Measurements from ENCODE around the gene NPDC1. TPM values are rescaled to one million over a fixed set of nuclear protein-coding genes. Genes with fewer than 3 reads are reported as not detected.
A peak's percentile ranks its signal among the peaks of the same experiment; 100 is the strongest.

Gene NPDC1
- total and polyA plus RNA-seq, 2 donors (not counting 1 experiment from before 2014, with no cell fraction given): 0.17 to 0.19 TPM

GRCh38 chr9:136997371-136997770 is 48.6 kb downstream of the NPDC1 start:
- H3K27me3 ChIP-seq (replicated peaks in 1 of 4; ENCODE audit: control extremely low read depth in 1 of 4, control insufficient read depth in 3 of 4, insufficient read depth in 4 of 4, low read length in 3 of 4): peaks cover 0 to 4% (median 0%) of the 10 kb centered on the region in 4 experiments
- no peak overlapping the region for H3K4me3 ChIP-seq (ENCODE audit: control extremely low read depth in 1 of 5, extremely low read depth in 1 of 5, insufficient read depth in 1 of 5, low read depth in 2 of 5, low read length in 4 of 5)
- peaks cover 17% of the 10 kb centered on the region for H4K20me1 ChIP-seq (ENCODE audit: control insufficient read depth, insufficient read depth, low read length, poor library complexity, severe bottlenecking)
- peaks cover 60 to 74% of the 10 kb centered on the region in 2 donors for H3K4me1 ChIP-seq (ENCODE audit: control insufficient read depth in 2 of 2, insufficient read depth in 2 of 2, low read length in 2 of 2)
- no peak for TF ChIP-seq CTCF (IDR thresholded peaks at IDR 0.05)
- TF ChIP-seq EZH2 (IDR thresholded peaks at IDR 0.05; ENCODE audit: borderline replicate concordance, insufficient read depth, low read depth, low read length, poor library complexity, severe bottlenecking): no peak
- H3K27ac ChIP-seq (ENCODE audit: low read length in 2 of 2): peak overlapping the region; percentile 3 to 54
- H3K4me3 Mint-ChIP-seq: peak overlapping the region; percentile 76
- H3K4me1 Mint-ChIP-seq: peaks cover 56% of the 10 kb centered on the region
- H2AFZ ChIP-seq (ENCODE audit: insufficient read depth, low read depth, low read length, poor library complexity, severe bottlenecking): peak overlapping the region; percentile 60
- DNase-seq (no peak), ATAC-seq (ENCODE audit: low read depth) (no peak)
- peaks cover 0 to 7% (median 0%) of the 10 kb centered on the region in 3 donors for H3K9me3 ChIP-seq (ENCODE audit: control extremely low read depth in 1 of 3, control insufficient read depth in 2 of 3, insufficient read depth in 1 of 3, low read length in 2 of 3)
- 69% methylated on average over 9 of the region's 10 CpGs for WGBS (ENCODE audit: insufficient coverage)
- POLR2A ChIA-PET: no interaction called here
- H3K79me2 ChIP-seq (ENCODE audit: control insufficient read depth, insufficient read depth, low read length): peaks cover 10% of the 10 kb centered on the region
- H3K27me3 Mint-ChIP-seq: peaks cover 3% of the 10 kb centered on the region
- no peaks in the 10 kb centered on the region for H3K9me3 Mint-ChIP-seq (ENCODE audit: insufficient read depth)
- peak overlapping the region; percentile 90 for H3K4me2 ChIP-seq (replicated peaks; ENCODE audit: low read depth, low read length, poor library complexity, severe bottlenecking)
- H3K36me3 ChIP-seq (replicated peaks in 1 of 2; ENCODE audit: control extremely low read depth in 1 of 2, control insufficient read depth in 1 of 2, extremely low read depth in 1 of 2, insufficient read depth in 2 of 2, low read length in 1 of 2): peaks cover 0 to 6% of the 10 kb centered on the region in 2 experiments
- intact Hi-C loops (cut with micrococcal nuclease): no loop called here
- peak overlapping the region; percentile 19 for H3K9ac ChIP-seq (ENCODE audit: low read length)
- H3K27ac Mint-ChIP-seq: peak overlapping the region; percentile 80
- CTCF ChIA-PET: interaction anchor here (1.3 to 3.4 kb wide), 4 partner anchors 31 to 208 kb away, joined by 3 to 22 read pairs (median 8); partner anchors contain the start of gene ABCA2

Measured in B cell (primary cell).